Suprapubic skin (tissue), 4 donors: ENCODE measurements around the gene MEIOB. TPM values are rescaled to one million over a fixed set of nuclear protein-coding genes. Genes with fewer than 3 reads are reported as not detected.

Experiments used
- DNase-seq, 2 donors: peaks; one replicate each; pipeline ENCODE4 v3.0.0-alpha.2; 2019; ENCODE audit warnings: low spot score in 2 of 2
- H3K27ac ChIP-seq: fragments of 200-600 bp; sonication (generic); one replicate; pipeline ENCODE4 v1.5.1; 2019
- H3K27me3 ChIP-seq: fragments of 200-600 bp; sonication (generic); one replicate; pipeline ENCODE4 v1.5.1; 2019
- H3K36me3 ChIP-seq: fragments of 200-600 bp; sonication (generic); one replicate; pipeline ENCODE4 v1.5.1; 2019
- H3K4me1 ChIP-seq: fragments of 200-600 bp; sonication (generic); one replicate; pipeline ENCODE4 v1.5.1; 2019
- H3K4me3 ChIP-seq: fragments of 200-600 bp; sonication (generic); one replicate; pipeline ENCODE4 v1.5.1; 2019; ENCODE audit warnings: mild to moderate bottlenecking
- H3K9me3 ChIP-seq: fragments of 200-600 bp; sonication (generic); one replicate; pipeline ENCODE4 v1.5.1; 2019
- EP300 ChIP-seq: sonication (generic); formaldehyde crosslinking; IDR thresholded peaks from one replicate; pipeline ENCODE4 v1.6.1; 2017; ENCODE audit warnings: antibody characterized with exemption
- POLR2A ChIP-seq, 2 donors: fragments of 450-650 bp; IDR thresholded peaks; one replicate each; pipeline ENCODE4 v1.6.1; 2017; ENCODE audit warnings: antibody characterized with exemption in 2 of 2, mild to moderate bottlenecking in 2 of 2, moderate library complexity in 2 of 2
- POLR2AphosphoS5 ChIP-seq, 3 donors: sonication (generic); formaldehyde crosslinking; IDR thresholded peaks; one replicate each; pipeline ENCODE4 v1.6.1; 2017; ENCODE audit warnings: antibody characterized with exemption in 3 of 3
- WGBS: methylation state at CpG from one replicate; pipeline ENCODE4 v1.1.5; 2018; 5-methylcytosine and 5-hydroxymethylcytosine counted together
- total RNA-seq, 4 donors: library from RNA; depleted of rRNA; stranded (reverse); fragments of >200 nt; gene quantifications; one replicate each; pipeline ENCODE4 v1.1.0, GENCODE V29; 2016
- TF ChIP-seq, protein P1 (sequence below), 2 donors: fragments of 200-600 bp in 1 of 2; fragments of 450-650 bp in 1 of 2; sonication (generic) in 1 of 2; IDR thresholded peaks; one replicate each; pipeline ENCODE4 v1.5.1; 2016 to 2019; ENCODE audit warnings: antibody characterized with exemption in 2 of 2, mild to moderate bottlenecking in 1 of 2, moderate library complexity in 1 of 2

The MEIOB gene
- total RNA-seq, 4 donors from 2014 or later: 0.29 to 0.68 TPM; not detected in 2

DNA sequence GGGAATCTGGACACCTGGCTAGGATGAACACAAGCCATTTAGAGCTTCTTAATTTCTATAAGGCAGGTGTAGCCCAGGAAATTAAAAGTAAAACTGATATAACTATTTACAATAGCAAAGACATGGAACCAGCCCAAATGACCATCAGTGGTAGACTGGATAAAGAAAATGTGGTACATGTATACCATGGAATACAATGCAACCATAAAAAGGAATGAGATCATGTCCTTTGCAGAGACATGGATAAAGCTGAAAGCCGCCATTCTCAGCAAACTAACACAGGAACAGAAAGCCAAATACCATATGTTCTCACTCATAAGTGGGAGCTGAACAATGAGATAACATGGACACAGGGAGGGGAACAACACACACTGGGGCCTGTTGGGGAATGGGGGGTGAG, 25.5 kb downstream of the MEIOB start:
- Histone ChIP-seq H3K27me3 (no peaks in the 10 kb centered on the region), H3K9me3 (no peaks in the 10 kb centered on the region), H3K36me3 (no peaks in the 10 kb centered on the region), H3K27ac (no peak overlapping the region), H3K4me1 (peaks cover 4% of the 10 kb centered on the region), H3K4me3 (no peak overlapping the region)
- no peak for DNase-seq
- 83% methylated on average over 1 of the region's 1 CpG for WGBS
- no peak for TF ChIP-seq EP300
- TF ChIP-seq POLR2A (IDR thresholded peaks at IDR 0.05): no peak
- TF ChIP-seq, protein P1, sequence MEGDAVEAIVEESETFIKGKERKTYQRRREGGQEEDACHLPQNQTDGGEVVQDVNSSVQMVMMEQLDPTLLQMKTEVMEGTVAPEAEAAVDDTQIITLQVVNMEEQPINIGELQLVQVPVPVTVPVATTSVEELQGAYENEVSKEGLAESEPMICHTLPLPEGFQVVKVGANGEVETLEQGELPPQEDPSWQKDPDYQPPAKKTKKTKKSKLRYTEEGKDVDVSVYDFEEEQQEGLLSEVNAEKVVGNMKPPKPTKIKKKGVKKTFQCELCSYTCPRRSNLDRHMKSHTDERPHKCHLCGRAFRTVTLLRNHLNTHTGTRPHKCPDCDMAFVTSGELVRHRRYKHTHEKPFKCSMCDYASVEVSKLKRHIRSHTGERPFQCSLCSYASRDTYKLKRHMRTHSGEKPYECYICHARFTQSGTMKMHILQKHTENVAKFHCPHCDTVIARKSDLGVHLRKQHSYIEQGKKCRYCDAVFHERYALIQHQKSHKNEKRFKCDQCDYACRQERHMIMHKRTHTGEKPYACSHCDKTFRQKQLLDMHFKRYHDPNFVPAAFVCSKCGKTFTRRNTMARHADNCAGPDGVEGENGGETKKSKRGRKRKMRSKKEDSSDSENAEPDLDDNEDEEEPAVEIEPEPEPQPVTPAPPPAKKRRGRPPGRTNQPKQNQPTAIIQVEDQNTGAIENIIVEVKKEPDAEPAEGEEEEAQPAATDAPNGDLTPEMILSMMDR (IDR thresholded peaks at IDR 0.05): no peak
- no peak for TF ChIP-seq POLR2AphosphoS5 (IDR thresholded peaks at IDR 0.05)

GRCh38 chr16:1845985-1846384, 26.0 kb downstream of the MEIOB start:
- Histone ChIP-seq H3K4me3 (no peak overlapping the region), H3K9me3 (no peaks in the 10 kb centered on the region), H3K36me3 (no peaks in the 10 kb centered on the region), H3K4me1 (peaks cover 4% of the 10 kb centered on the region), H3K27ac (no peak overlapping the region), H3K27me3 (no peaks in the 10 kb centered on the region)
- 45% methylated on average over 4 of the region's 4 CpGs for WGBS
- no peak for TF ChIP-seq EP300
- TF ChIP-seq POLR2AphosphoS5 (IDR thresholded peaks at IDR 0.05): no peak
- TF ChIP-seq, protein P1 (IDR thresholded peaks at IDR 0.05): no peak
- no peak for TF ChIP-seq POLR2A (IDR thresholded peaks at IDR 0.05)
- no peak for DNase-seq

GRCh38 chr16:1839554-1839953, 32.4 kb downstream of the MEIOB start:
- H3K4me1 ChIP-seq: peaks cover 6% of the 10 kb centered on the region
- no peak overlapping the region for H3K27ac ChIP-seq
- no peak for TF ChIP-seq POLR2A (IDR thresholded peaks at IDR 0.05)
- no peak for TF ChIP-seq EP300
- no peak for TF ChIP-seq POLR2AphosphoS5 (IDR thresholded peaks at IDR 0.05)
- TF ChIP-seq, protein P1 (IDR thresholded peaks at IDR 0.05): no peak
- WGBS: 28% methylated on average over 9 of the region's 9 CpGs
- no peaks in the 10 kb centered on the region for H3K36me3 ChIP-seq
- no peaks in the 10 kb centered on the region for H3K9me3 ChIP-seq
- H3K27me3 ChIP-seq: no peaks in the 10 kb centered on the region
- no peak for DNase-seq
- H3K4me3 ChIP-seq: no peak overlapping the region

- DNase-seq: no peak
- TF ChIP-seq, protein P1 (IDR thresholded peaks at IDR 0.05): no peak
- TF ChIP-seq POLR2AphosphoS5 (IDR thresholded peaks at IDR 0.05): no peak
- TF ChIP-seq EP300: no peak
- no peak for TF ChIP-seq POLR2A (IDR thresholded peaks at IDR 0.05)
- Histone ChIP-seq H3K27ac (peak overlapping the region; percentile 75), H3K4me3 (no peak overlapping the region), H3K27me3 (no peaks in the 10 kb centered on the region), H3K4me1 (peaks cover 37% of the 10 kb centered on the region), H3K9me3 (no peaks in the 10 kb centered on the region), H3K36me3 (peaks cover 4% of the 10 kb centered on the region)
- 46% methylated on average over 5 of the region's 5 CpGs for WGBS
Observed at GRCh38 chr16:1834096-1834495, 37.9 kb downstream of the MEIOB start.

DNA sequence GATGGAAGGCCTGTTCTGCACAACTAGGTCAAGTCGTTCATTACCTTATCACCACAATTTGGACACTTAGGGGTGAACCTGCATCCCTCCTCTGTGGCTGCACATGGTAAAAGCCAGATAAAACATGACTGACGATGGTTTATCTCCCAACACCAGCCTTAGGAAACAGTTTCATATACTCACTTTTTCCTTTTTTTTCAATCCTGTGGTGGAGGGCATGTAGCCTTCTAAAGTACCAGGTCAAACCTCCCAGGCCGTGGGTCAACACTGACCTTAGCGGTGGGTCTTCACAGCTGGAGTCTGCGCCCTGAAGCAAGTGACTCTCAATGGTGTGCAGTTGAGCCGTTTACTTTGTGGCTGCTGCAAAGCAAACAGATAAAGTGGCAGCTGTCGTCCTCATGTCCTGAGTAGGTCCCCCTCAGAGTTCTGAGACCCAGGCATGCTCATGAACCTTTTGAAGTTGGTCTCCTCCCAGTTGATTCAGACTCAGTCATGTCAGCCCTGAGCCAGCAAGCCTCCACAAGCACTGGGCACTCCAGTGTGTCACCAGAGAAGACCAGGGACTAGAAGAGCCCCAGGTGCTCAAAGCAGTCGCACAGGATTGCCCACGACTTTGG, 39.0 kb downstream of the MEIOB start:
- H3K9me3 ChIP-seq: no peaks in the 10 kb centered on the region
- H3K27me3 ChIP-seq: no peaks in the 10 kb centered on the region
- no peak for TF ChIP-seq EP300
- TF ChIP-seq POLR2AphosphoS5 (IDR thresholded peaks at IDR 0.05): no peak
- TF ChIP-seq POLR2A (IDR thresholded peaks at IDR 0.05): no peak
- TF ChIP-seq, protein P1 (IDR thresholded peaks at IDR 0.05): no peak
- H3K36me3 ChIP-seq: peaks cover 4% of the 10 kb centered on the region
- H3K4me1 ChIP-seq: peaks cover 48% of the 10 kb centered on the region
- WGBS: 62% methylated on average over 9 of the region's 9 CpGs
- no peak overlapping the region for H3K4me3 ChIP-seq
- peak in 1 of 2 donors; percentile 65 for DNase-seq
- peak overlapping the region; percentile 75 for H3K27ac ChIP-seq
